Small intestine (tissue), 4 donors: ENCODE results near the gene CD2AP. TPM values are rescaled to one million over a fixed set of nuclear protein-coding genes. Genes with fewer than 3 reads are reported as not detected.

Source experiments
- polyA plus RNA-seq, 4 donors: library from polyadenylated mRNA; stranded (reverse) in 3 of 4; unstranded in 1 of 4; fragments of 200-250 nt in 3 of 4; fragments of 120-200 nt in 1 of 4; gene quantifications; one replicate each; pipeline versions ENCODE4 v1.2.1 to v1.2.3, GENCODE V29; 2013
- donor health status: healthy with polysubstance abuse.
- donor health status: Bipolar disorder and iron deficiency.
- donor health status: healthy.

CD2AP gene
- polyA plus RNA-seq, 4 donors = 24.4 to 68.7 (median 63.0) TPM

Other genes with a start within 250 kb of the CD2AP start
- 10 to 100 TPM in 1 of 4 donors, 1 to 10 TPM in 3; 5.4 to 28.8 (median 7.6) TPM for gene TNFRSF21, start 167.9 kb upstream of the CD2AP start, polyA plus RNA-seq
- 1 to 10 TPM in 1 of 4 donors, not detected in 3; 6.0 TPM for gene ADGRF4, start 220.8 kb downstream of the CD2AP start, polyA plus RNA-seq